ENCODE measurements around the gene C9orf78. TPM values are rescaled to one million over a fixed set of nuclear protein-coding genes. Genes with fewer than 3 reads are reported as not detected.
A peak's percentile ranks its signal among the peaks of the same experiment; 100 is the strongest.

C9orf78 gene
- total and polyA plus RNA-seq, 2 of the 8 experiments (the other 6 are each of a cell fraction or from before 2014, with no cell fraction given), result 17.4 to 40.6 TPM

GRCh38 chr9:129812385-129812784 lies 22.7 kb downstream of the C9orf78 start:
- POLR2A ChIA-PET (ENCODE audit: partially characterized antibody), result interaction anchor here (1.0 to 3.7 kb wide), 2 partner anchors 9 kb away, joined by 3 to 20 read pairs; partner anchors contain the start of gene TOR1B
- FAIRE-seq, result no peak

More at GRCh38 chr9:129812385-129812784, 22.7 kb downstream of the C9orf78 start:
- H3K56ac ChIP-seq (replicated peaks; ENCODE audit: insufficient read length, low read depth, low read length), result no peak overlapping the region
- H3K23me2 ChIP-seq (ENCODE audit: low read depth, low read length), result no peaks in the 10 kb centered on the region
- TF ChIP-seq YY1 (IDR thresholded peaks at IDR 0.05; ENCODE audit: low read depth, low read length), result no peak
- peak; percentile 38; the same call in 1 of the 2 replicates for TF ChIP-seq POLR2AphosphoS5 (IDR thresholded peaks at IDR 0.05; ENCODE audit: low read depth, low read length)
- no peak for TF ChIP-seq JUN (IDR thresholded peaks at IDR 0.05; ENCODE audit: low read depth, low read length)
- TF ChIP-seq MAX (IDR thresholded peaks at IDR 0.05), result no peak
- no peak for TF ChIP-seq EP300 (IDR thresholded peaks at IDR 0.05; ENCODE audit: borderline replicate concordance in 1 of 2, low read depth in 2 of 2, low read length in 2 of 2)
- TF ChIP-seq FOSL1 (IDR thresholded peaks at IDR 0.05; ENCODE audit: insufficient read depth, low read depth, low read length), result no peak
- no peak for TF ChIP-seq TAF7 (optimal IDR thresholded peaks at IDR 0.05; ENCODE audit: borderline replicate concordance, low read depth, low read length)
- no peak overlapping the region for H2BK12ac ChIP-seq (ENCODE audit: low read depth, low read length)
- H3K27me3 ChIP-seq (replicated peaks in 1 of 4; ENCODE audit: control insufficient read depth in 3 of 4, extremely low read depth in 1 of 4, insufficient read depth in 3 of 4, low read length in 3 of 4), result no peaks in the 10 kb centered on the region
- H2AK5ac ChIP-seq (ENCODE audit: low read depth, low read length), result no peak overlapping the region
- H3K23ac ChIP-seq (ENCODE audit: insufficient read length), result no peak overlapping the region
- no peak overlapping the region for H3K4ac ChIP-seq (replicated peaks; ENCODE audit: insufficient read length, low read depth, low read length)
- no peaks in the 10 kb centered on the region for H3K79me2 ChIP-seq (ENCODE audit: control insufficient read depth in 1 of 2, insufficient read depth in 2 of 2, low read length in 2 of 2)
- H2BK15ac ChIP-seq (ENCODE audit: low read length), result no peak overlapping the region
- no peak overlapping the region for H3K14ac ChIP-seq (ENCODE audit: insufficient read length)
- no peak overlapping the region for H4K91ac ChIP-seq (replicated peaks; ENCODE audit: insufficient read length, low read length)
- no peak overlapping the region for H2AFZ ChIP-seq (ENCODE audit: low read length)
- H3K4me2 ChIP-seq (ENCODE audit: insufficient read depth in 1 of 2, low read depth in 2 of 2, low read length in 2 of 2), result no peak overlapping the region
- H4K8ac ChIP-seq (ENCODE audit: extremely low read depth, insufficient read depth, low read length), result peak overlapping the region; percentile 87
- H3K79me1 ChIP-seq (ENCODE audit: low read depth, low read length), result no peaks in the 10 kb centered on the region; the same call in 1 of the 2 replicates
- H3K27ac ChIP-seq (ENCODE audit: low read depth, low read length), result no peak overlapping the region
- no peak overlapping the region for H2BK5ac ChIP-seq (ENCODE audit: low read depth, low read length)
- CTCF ChIA-PET (ENCODE audit: partially characterized antibody), result interaction anchor here (1.3 kb wide), 1 partner anchor 353 kb away, joined by 3 read pairs; no protein-coding TSS in a partner anchor
- H3K36me3 ChIP-seq (ENCODE audit: control insufficient read depth in 2 of 4, insufficient read depth in 4 of 4, low read length in 3 of 4), result peaks cover 7 to 41% (median 18%) of the 10 kb centered on the region in 4 experiments
- no peaks in the 10 kb centered on the region; a peak in 1 of 7 replicates for H3K4me1 ChIP-seq (replicated peaks in 1 of 4; ENCODE audit: control insufficient read depth in 3 of 4, insufficient read depth in 4 of 4, low read length in 3 of 4)
- no peak overlapping the region for H3K4me3 ChIP-seq (ENCODE audit: extremely low read depth in 1 of 4, insufficient read depth in 2 of 4, low read depth in 3 of 4, low read length in 4 of 4)
- no peak overlapping the region for H3K18ac ChIP-seq (ENCODE audit: extremely low read depth, low read length)
- no peak overlapping the region for H3K9ac ChIP-seq (replicated peaks in 1 of 4; ENCODE audit: extremely low read depth in 1 of 4, low read depth in 3 of 4, low read length in 3 of 4)
- no peak overlapping the region for H2BK20ac ChIP-seq (ENCODE audit: low read length)
- 84% methylated on average over 9 of the region's 9 CpGs; no CpG with 5 or more reads in 1 of the 2 experiments for WGBS, 2 experiments (ENCODE audit: extremely low coverage in 1 of 2, insufficient coverage in 1 of 2, insufficient read length in 1 of 2, insufficient replicate concordance in 2 of 2, low coverage in 1 of 2, low lambda C conversion rate in 2 of 2, missing lambda C conversion rate in 1 of 2)
- no peaks in the 10 kb centered on the region for H3K9me3 ChIP-seq (ENCODE audit: insufficient read depth in 2 of 2, low read depth in 1 of 2, low read length in 1 of 2)
- peaks cover 3 to 19% of the 10 kb centered on the region in 2 experiments for H4K20me1 ChIP-seq (replicated peaks in 1 of 2; ENCODE audit: control insufficient read depth in 1 of 2, insufficient read depth in 2 of 2, low read length in 2 of 2)
- DNase-seq (ENCODE audit: low read depth in 1 of 2, low spot score in 2 of 2), result no peak
- H2BK120ac ChIP-seq (replicated peaks; ENCODE audit: low read depth, low read length), result no peak overlapping the region
- H4K5ac ChIP-seq (ENCODE audit: insufficient read length, low read depth, low read length), result no peak overlapping the region
